ENCODE data around the gene CPTP.
"Not testable (repeated sequence)": the region's sequence is repeated elsewhere in the genome, so short reads cannot be mapped to it uniquely, and the experiment has no call there.

CPTP gene

GRCh38 chr1:1307261-1307922 lies 17.2 kb upstream of the CPTP start:
- DNase-seq: no peak

- peak; percentile 81 for DNase-seq
Observed at GRCh38 chr1:1307923-1308755, 16.5 kb upstream of the CPTP start, which contains the start of the genes ACAP3 and PUSL1. Gene ACAP3, minus strand, starts transcription at chr1:1307930. Its CDS starts 115 bp downstream, at chr1:1307815. Gene PUSL1, plus strand, starts transcription at chr1:1308597. Its CDS starts 47 bp downstream, at chr1:1308644.

GRCh38 chr1:1308756-1309250 lies 15.8 kb upstream of the CPTP start:
- DNase-seq: no peak

- DNase-seq: no peak
Observed at GRCh38 chr1:1309251-1310108, 15.1 kb upstream of the CPTP start.

GRCh38 chr1:1310109-1310385 lies 14.6 kb upstream of the CPTP start:
- DNase-seq: no peak

GRCh38 chr1:1310476-1311053 lies 14.0 kb upstream of the CPTP start:
- no peak for DNase-seq

GRCh38 chr1:1311107-1312104 lies 13.2 kb upstream of the CPTP start:
- DNase-seq: no peak

GRCh38 chr1:1312450-1313314 lies 11.9 kb upstream of the CPTP start:
- no peak for DNase-seq

- DNase-seq: no peak
Observed at GRCh38 chr1:1313500-1314236, 10.9 kb upstream of the CPTP start.

GRCh38 chr1:1314237-1314586 lies 10.4 kb upstream of the CPTP start:
- DNase-seq: no peak

- no peak for DNase-seq
Observed at GRCh38 chr1:1314678-1315335, 9.8 kb upstream of the CPTP start.

GRCh38 chr1:1315435-1315954 lies 9.1 kb upstream of the CPTP start:
- DNase-seq: no peak

GRCh38 chr1:1316199-1316598 lies 8.4 kb upstream of the CPTP start:
- not testable (repeated sequence) for DNase-seq

- DNase-seq: no peak
Observed at GRCh38 chr1:1317420-1317819, 7.2 kb upstream of the CPTP start.

- DNase-seq: peak; percentile 91
Observed at GRCh38 chr1:1318131-1318652, 6.4 kb upstream of the CPTP start.

GRCh38 chr1:1318777-1319645 lies 5.6 kb upstream of the CPTP start:
- DNase-seq: no peak

- no peak for DNase-seq
Observed at GRCh38 chr1:1319646-1319941, 5.0 kb upstream of the CPTP start.

All from kidney glomerular epithelial cell (primary cell).